A673 (cell line): ENCODE data around the gene CC2D1A.

Experiments used
- EZH2 ChIP-seq: fragments of 200-600 bp; sonication (generic); IDR thresholded peaks from 2 replicates; pipeline ENCODE4 v1.6.1; 2017; ENCODE audit warnings: borderline replicate concordance, low read depth, mild to moderate bottlenecking, mixed read lengths, antibody characterized with exemption, low read length; ENCODE audit not compliant: poor library complexity, severe bottlenecking
- TF ChIP-seq, protein P1 (sequence below): fragments of 300-800, 200-600 bp; sonication (generic); conservative IDR thresholded peaks from 2 replicates; pipeline ENCODE4 v1.5.1; 2017; ENCODE audit warnings: low read depth, mild to moderate bottlenecking, antibody characterized with exemption, low read length, moderate library complexity, mixed read lengths

DNA sequence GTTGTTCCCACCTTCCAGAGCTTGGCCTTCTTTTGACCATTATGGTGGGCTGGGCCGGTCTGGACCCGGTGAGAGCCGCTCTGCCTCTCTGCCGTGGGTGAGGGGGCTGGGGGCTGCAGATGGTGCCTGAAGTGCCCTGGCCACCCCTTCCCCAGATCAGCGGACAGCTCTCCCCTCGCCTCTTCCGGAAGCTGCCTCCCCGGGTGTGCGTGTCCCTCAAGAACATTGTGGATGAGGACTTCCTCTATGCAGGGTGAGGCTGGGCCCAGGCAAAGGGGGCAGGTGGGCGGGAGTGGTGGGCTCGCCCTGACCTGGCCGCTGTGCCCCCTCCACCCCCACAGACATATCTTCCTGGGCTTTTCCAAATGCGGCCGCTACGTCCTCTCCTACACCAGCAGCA lies 48.2 kb downstream of the CC2D1A start:
- TF ChIP-seq, protein P1, sequence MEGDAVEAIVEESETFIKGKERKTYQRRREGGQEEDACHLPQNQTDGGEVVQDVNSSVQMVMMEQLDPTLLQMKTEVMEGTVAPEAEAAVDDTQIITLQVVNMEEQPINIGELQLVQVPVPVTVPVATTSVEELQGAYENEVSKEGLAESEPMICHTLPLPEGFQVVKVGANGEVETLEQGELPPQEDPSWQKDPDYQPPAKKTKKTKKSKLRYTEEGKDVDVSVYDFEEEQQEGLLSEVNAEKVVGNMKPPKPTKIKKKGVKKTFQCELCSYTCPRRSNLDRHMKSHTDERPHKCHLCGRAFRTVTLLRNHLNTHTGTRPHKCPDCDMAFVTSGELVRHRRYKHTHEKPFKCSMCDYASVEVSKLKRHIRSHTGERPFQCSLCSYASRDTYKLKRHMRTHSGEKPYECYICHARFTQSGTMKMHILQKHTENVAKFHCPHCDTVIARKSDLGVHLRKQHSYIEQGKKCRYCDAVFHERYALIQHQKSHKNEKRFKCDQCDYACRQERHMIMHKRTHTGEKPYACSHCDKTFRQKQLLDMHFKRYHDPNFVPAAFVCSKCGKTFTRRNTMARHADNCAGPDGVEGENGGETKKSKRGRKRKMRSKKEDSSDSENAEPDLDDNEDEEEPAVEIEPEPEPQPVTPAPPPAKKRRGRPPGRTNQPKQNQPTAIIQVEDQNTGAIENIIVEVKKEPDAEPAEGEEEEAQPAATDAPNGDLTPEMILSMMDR, result no peak
- TF ChIP-seq EZH2, result no peak
